HepG2 (cell line): ENCODE data around the gene B3GNT9. TPM values are rescaled to one million over a fixed set of nuclear protein-coding genes. Genes with fewer than 3 reads are reported as not detected.

Experiments used
- ATF5 ChIP-seq: sonication (generic); formaldehyde crosslinking; IDR thresholded peaks from 2 replicates; pipeline ENCODE4 v1.4.0; 2020; ENCODE audit warnings: mild to moderate bottlenecking, low read depth, missing genetic modification reagents
- ATF7 ChIP-seq, 2 experiments: fragments of 450-650 bp in 1 of 2; sonication (generic) in 1 of 2; formaldehyde crosslinking in 1 of 2; IDR thresholded peaks; 2 replicates each; pipeline versions ENCODE4 v1.4.0 to v1.6.1; 2016 to 2020; ENCODE audit warnings: antibody characterized with exemption in 1 of 2, mild to moderate bottlenecking in 1 of 2, missing genetic modification reagents in 1 of 2
- ERF ChIP-seq: IDR thresholded peaks from 2 replicates; pipeline ENCODE4 v1.6.1; 2018; ENCODE audit warnings: missing biosample characterization, missing genetic modification reagents
- GPBP1L1 ChIP-seq: sonication (generic); formaldehyde crosslinking; IDR thresholded peaks from 2 replicates; pipeline ENCODE4 v1.5.0; 2020; ENCODE audit warnings: mild to moderate bottlenecking, missing genetic modification reagents
- HMG20B ChIP-seq: conservative IDR thresholded peaks from 2 replicates; pipeline ENCODE4 v1.6.1; 2016; ENCODE audit warnings: missing genetic modification reagents, missing compliant biosample characterization
- HOMEZ ChIP-seq: IDR thresholded peaks from 2 replicates; pipeline ENCODE4 v1.6.1; 2016; ENCODE audit warnings: low read depth
- KDM6A ChIP-seq: IDR thresholded peaks from 2 replicates; pipeline ENCODE4 v1.6.1; 2016; ENCODE audit warnings: low read depth
- MEIS1 ChIP-seq: sonication (generic); formaldehyde crosslinking; IDR thresholded peaks from 2 replicates; pipeline ENCODE4 v1.9.0; 2021; ENCODE audit warnings: mild to moderate bottlenecking, missing genetic modification reagents, moderate library complexity, borderline replicate concordance
- NAIF1 ChIP-seq: sonication (generic); formaldehyde crosslinking; IDR thresholded peaks from 2 replicates; pipeline ENCODE4 v1.5.0; 2020; ENCODE audit warnings: mild to moderate bottlenecking, missing genetic modification reagents, borderline replicate concordance
- NBN ChIP-seq: fragments of 450-650 bp; conservative IDR thresholded peaks from 2 replicates; pipeline ENCODE4 v1.6.1; 2017
- PATZ1 ChIP-seq: sonication (generic); formaldehyde crosslinking; IDR thresholded peaks from 2 replicates; pipeline ENCODE4 v1.4.0; 2020; ENCODE audit warnings: missing genetic modification reagents
- PBX2 ChIP-seq: IDR thresholded peaks from 2 replicates; pipeline ENCODE4 v1.6.1; 2016; ENCODE audit warnings: control low read depth
- SMAD9 ChIP-seq: sonication (generic); formaldehyde crosslinking; IDR thresholded peaks from 2 replicates; pipeline ENCODE4 v1.5.1; 2020; ENCODE audit warnings: mild to moderate bottlenecking, missing genetic modification reagents
- SOX5 ChIP-seq: IDR thresholded peaks from 2 replicates; pipeline ENCODE4 v1.6.1; 2016; ENCODE audit warnings: borderline replicate concordance
- SSRP1 ChIP-seq: IDR thresholded peaks from 2 replicates; pipeline ENCODE4 v1.6.1; 2016; ENCODE audit warnings: control low read depth
- TGIF2 ChIP-seq: IDR thresholded peaks from 2 replicates; pipeline ENCODE4 v1.6.1; 2016; ENCODE audit warnings: control low read depth, missing compliant biosample characterization
- TIGD3 ChIP-seq: sonication (generic); formaldehyde crosslinking; IDR thresholded peaks from 2 replicates; pipeline ENCODE4 v1.5.1; 2020; ENCODE audit warnings: mild to moderate bottlenecking, missing genetic modification reagents, borderline replicate concordance
- ZC3H13 ChIP-seq: sonication (generic); formaldehyde crosslinking; IDR thresholded peaks from 2 replicates; pipeline ENCODE4 v1.8.1; 2023; ENCODE audit warnings: mild to moderate bottlenecking, missing genetic modification reagents, moderate library complexity
- ZEB1 ChIP-seq: IDR thresholded peaks from 2 replicates; pipeline ENCODE4 v1.6.1; 2012; ENCODE audit warnings: mild to moderate bottlenecking, low read depth, inconsistent platforms; ENCODE audit not compliant: insufficient replicate concordance
- ZNF12 ChIP-seq: sonication (generic); formaldehyde crosslinking; IDR thresholded peaks from 2 replicates; pipeline ENCODE4 v1.5.0; 2020; ENCODE audit warnings: missing genetic modification reagents
- ZNF30 ChIP-seq: sonication (generic); formaldehyde crosslinking; IDR thresholded peaks from 2 replicates; pipeline ENCODE4 v1.5.0; 2020; ENCODE audit warnings: mild to moderate bottlenecking, missing genetic modification reagents
- ZSCAN9 ChIP-seq: IDR thresholded peaks from 2 replicates; pipeline ENCODE4 v1.6.1; 2016; ENCODE audit warnings: borderline replicate concordance
- polyA plus RNA-seq, 8 experiments: library from polyadenylated mRNA; depleted of rRNA in 3 of 8; stranded (reverse) in 7 of 8; unstranded in 1 of 8; fragments of >200 nt; fragmentation: Illumina TruSeq in 4 of 8; extraction: Trizol in 4 of 8; gene quantifications; 2 replicates each; pipeline versions ENCODE4 v1.2.1 to v1.2.3, GENCODE V29; 2011 to 2016; ENCODE audit warnings: low read depth in 4 of 8, missing spikeins in 1 of 8, mixed read lengths in 1 of 8; ENCODE audit not compliant: insufficient read depth in 1 of 8
- total RNA-seq, 5 experiments: library from RNA; depleted of rRNA; stranded (reverse); fragments of >200 nt; fragmentation: Illumina TruSeq; extraction: Trizol; gene quantifications; 2 replicates each; pipeline ENCODE4 v1.2.3, GENCODE V29; 2016; ENCODE audit warnings: low read depth in 1 of 5

B3GNT9 gene
- total and polyA plus RNA-seq, 2 of the 13 experiments (the other 11 are each of a cell fraction or from before 2014, with no cell fraction given): 1.5 to 3.1 TPM

GRCh38 chr16:67158637-67159600 lies 8.1 kb upstream of the B3GNT9 start (continued):
- no peak for TF ChIP-seq GPBP1L1
- peak; percentile 52; the same call in 1 of the 2 replicates for TF ChIP-seq PATZ1
- TF ChIP-seq HMG20B (CRISPR knock-in tag): no peak
- no peak for TF ChIP-seq SMAD9
- no peak for TF ChIP-seq ERF (CRISPR knock-in tag)
- TF ChIP-seq TGIF2: peak; percentile 37; the same call in 1 of the 2 replicates
- TF ChIP-seq PBX2 (CRISPR knock-in tag): no peak
- TF ChIP-seq NAIF1 (CRISPR knock-in tag): peak; percentile 35; the same call in 1 of the 2 replicates
- TF ChIP-seq TIGD3: no peak
- TF ChIP-seq ZEB1: peak; percentile 23
- TF ChIP-seq ZNF12: no peak
- TF ChIP-seq ZC3H13 (CRISPR knock-in tag): no peak
- TF ChIP-seq ATF5 (CRISPR knock-in tag): no peak
- no peak for TF ChIP-seq ATF7 (IDR thresholded peaks at IDR 0.05)
- no peak for TF ChIP-seq ATF7 (CRISPR knock-in tag; IDR thresholded peaks at IDR 0.05)
- 0 out of 2 replicates have a peak, but pooled peaks have one; percentile 12 for TF ChIP-seq MEIS1
- TF ChIP-seq HOMEZ (CRISPR knock-in tag): no peak
- TF ChIP-seq ZSCAN9 (CRISPR knock-in tag): no peak
- TF ChIP-seq NBN: no peak
- no peak for TF ChIP-seq SSRP1 (CRISPR knock-in tag)
- no peak for TF ChIP-seq SOX5 (CRISPR knock-in tag)
- no peak for TF ChIP-seq ZNF30 (CRISPR knock-in tag)
- no peak for TF ChIP-seq KDM6A (CRISPR knock-in tag)
